HUES48 (cell line): ENCODE results near the gene MTA1.
A peak's percentile ranks its signal among the peaks of the same experiment; 100 is the strongest.

Experiments
- H3K27ac ChIP-seq: one replicate; pipeline ENCODE4 v1.7.0; 2013; ENCODE audit warnings: low read depth, low read length, inconsistent platforms
- H3K27me3 ChIP-seq: 2 replicates; pipeline ENCODE4 v1.6.1; 2013; ENCODE audit warnings: mild to moderate bottlenecking, low read length; ENCODE audit not compliant: control insufficient read depth, insufficient read depth
- H3K36me3 ChIP-seq: 2 replicates; pipeline ENCODE4 v1.6.1; 2013; ENCODE audit warnings: low read length; ENCODE audit not compliant: control insufficient read depth, insufficient read depth
- H3K4me1 ChIP-seq: 2 replicates; pipeline ENCODE4 v1.6.1; 2013; ENCODE audit warnings: mild to moderate bottlenecking, low read length; ENCODE audit not compliant: control insufficient read depth, insufficient read depth
- H3K4me3 ChIP-seq: 2 replicates; pipeline ENCODE4 v1.5.1; 2013; ENCODE audit warnings: mild to moderate bottlenecking, low read depth, low read length
- H3K9ac ChIP-seq: 2 replicates; pipeline ENCODE4 v1.6.1; 2013; ENCODE audit warnings: mild to moderate bottlenecking, low read depth, low read length, moderate library complexity
- H3K9me3 ChIP-seq: 2 replicates; pipeline ENCODE4 v1.6.1; 2013; ENCODE audit warnings: low read length; ENCODE audit not compliant: control insufficient read depth, insufficient read depth

MTA1 gene

GRCh38 chr14:105473677-105474482 lies 54.3 kb downstream of the MTA1 start:
- Histone ChIP-seq H3K9me3 (no peaks in the 10 kb centered on the region), H3K4me3 (peak overlapping the region; percentile 64), H3K27ac (peak overlapping the region; percentile 78), H3K27me3 (peaks cover 41% of the 10 kb centered on the region), H3K9ac (no peak overlapping the region; the same call in 1 of the 2 replicates), H3K36me3 (peaks cover 10% of the 10 kb centered on the region; the same call in 1 of the 2 replicates), H3K4me1 (peaks cover 11% of the 10 kb centered on the region)

- peaks cover 49% of the 10 kb centered on the region for H3K27me3 ChIP-seq
- H3K9me3 ChIP-seq, result no peaks in the 10 kb centered on the region
- H3K27ac ChIP-seq, result peak within 1 kb of the TSS; percentile 78
- peaks cover 5% of the 10 kb centered on the region; the same call in 1 of the 2 replicates for H3K36me3 ChIP-seq
- no peak within 1 kb of the TSS; the same call in 1 of the 2 replicates for H3K9ac ChIP-seq
- H3K4me1 ChIP-seq, result peaks cover 12% of the 10 kb centered on the region
- H3K4me3 ChIP-seq, result peak within 1 kb of the TSS; percentile 64
Observed at GRCh38 chr14:105474483-105475268, 55.0 kb downstream of the MTA1 start, which contains the start of gene CRIP2. TSS of gene CRIP2 (plus strand) at chr14:105474821. CDS start at chr14:105474863, 42 bp downstream.

- H3K9ac ChIP-seq, result no peak overlapping the region
Observed at GRCh38 chr14:105475269-105476096, 55.9 kb downstream of the MTA1 start.

GRCh38 chr14:105476097-105476830 lies 56.6 kb downstream of the MTA1 start:
- peak overlapping the region; percentile 64; the same call in 1 of the 2 replicates for H3K4me3 ChIP-seq
- H3K27me3 ChIP-seq, result peaks cover 65% of the 10 kb centered on the region
- no peaks in the 10 kb centered on the region for H3K9me3 ChIP-seq
- H3K4me1 ChIP-seq, result peaks cover 16% of the 10 kb centered on the region
- no peak overlapping the region for H3K27ac ChIP-seq
- H3K9ac ChIP-seq, result no peak overlapping the region
- no peaks in the 10 kb centered on the region for H3K36me3 ChIP-seq

More at GRCh38 chr14:105475269-105476096, 55.9 kb downstream of the MTA1 start:
- Histone ChIP-seq H3K4me3 (peak overlapping the region; percentile 64), H3K36me3 (peaks cover 3% of the 10 kb centered on the region; the same call in 1 of the 2 replicates), H3K27me3 (peaks cover 57% of the 10 kb centered on the region), H3K27ac (no peak overlapping the region), H3K4me1 (peaks cover 15% of the 10 kb centered on the region), H3K9me3 (no peaks in the 10 kb centered on the region)

GRCh38 chr14:105476831-105477659 lies 57.4 kb downstream of the MTA1 start:
- Histone ChIP-seq H3K9ac (no peak overlapping the region), H3K4me3 (no peak overlapping the region), H3K4me1 (peaks cover 19% of the 10 kb centered on the region), H3K9me3 (no peaks in the 10 kb centered on the region), H3K27ac (no peak overlapping the region), H3K27me3 (peaks cover 71% of the 10 kb centered on the region), H3K36me3 (no peaks in the 10 kb centered on the region)

GRCh38 chr14:105477660-105478397 lies 58.2 kb downstream of the MTA1 start:
- Histone ChIP-seq H3K36me3 (no peaks in the 10 kb centered on the region), H3K27me3 (peaks cover 79% of the 10 kb centered on the region), H3K4me3 (no peak overlapping the region), H3K9ac (no peak overlapping the region), H3K9me3 (no peaks in the 10 kb centered on the region), H3K27ac (no peak overlapping the region), H3K4me1 (peaks cover 23% of the 10 kb centered on the region)

GRCh38 chr14:105478398-105479251 lies 59.0 kb downstream of the MTA1 start:
- Histone ChIP-seq H3K4me3 (no peak overlapping the region), H3K27me3 (peaks cover 82% of the 10 kb centered on the region), H3K4me1 (peaks cover 23% of the 10 kb centered on the region), H3K27ac (no peak overlapping the region), H3K9me3 (no peaks in the 10 kb centered on the region), H3K9ac (no peak overlapping the region), H3K36me3 (no peaks in the 10 kb centered on the region)

GRCh38 chr14:105479431-105480158 lies 60.0 kb downstream of the MTA1 start:
- Histone ChIP-seq H3K4me3 (no peak overlapping the region; the same call in 1 of the 2 replicates), H3K4me1 (peaks cover 23% of the 10 kb centered on the region), H3K27ac (no peak overlapping the region), H3K36me3 (no peaks in the 10 kb centered on the region), H3K9me3 (no peaks in the 10 kb centered on the region), H3K27me3 (peaks cover 86% of the 10 kb centered on the region), H3K9ac (no peak overlapping the region)
